HepG2 (cell line): Measurements from ENCODE around the gene CCNB1IP1. TPM values are rescaled to one million over a fixed set of nuclear protein-coding genes. Genes with fewer than 3 reads are reported as not detected.

ENCODE experiments used
- ADNP ChIP-seq: sonication (generic); formaldehyde crosslinking; IDR thresholded peaks from 2 replicates; pipeline ENCODE4 v1.4.0; 2020; ENCODE audit warnings: missing genetic modification reagents
- ATAD3A ChIP-seq: sonication (generic); formaldehyde crosslinking; IDR thresholded peaks from 2 replicates; pipeline ENCODE4 v1.4.0; 2020; ENCODE audit warnings: missing genetic modification reagents
- CHCHD3 ChIP-seq: sonication (generic); formaldehyde crosslinking; IDR thresholded peaks from 2 replicates; pipeline ENCODE4 v1.8.0; 2022; ENCODE audit warnings: mild to moderate bottlenecking, missing genetic modification reagents, moderate library complexity
- NCOR1 ChIP-seq: fragments of 200-600 bp; sonication (generic); IDR thresholded peaks from 2 replicates; pipeline ENCODE4 v1.7.0; 2017; ENCODE audit warnings: antibody characterized with exemption, low read length, borderline replicate concordance
- SMAD9 ChIP-seq: sonication (generic); formaldehyde crosslinking; IDR thresholded peaks from 2 replicates; pipeline ENCODE4 v1.5.1; 2020; ENCODE audit warnings: mild to moderate bottlenecking, missing genetic modification reagents
- SRSF4 ChIP-seq: fragments of 200-400 bp; formaldehyde crosslinking; IDR thresholded peaks from one replicate; pipeline ENCODE4 v1.6.1; 2018; ENCODE audit warnings: mild to moderate bottlenecking, low read depth, low read length, moderate library complexity; ENCODE audit not compliant: poor library complexity, severe bottlenecking
- ZNF354B ChIP-seq: sonication (generic); formaldehyde crosslinking; IDR thresholded peaks from 2 replicates; pipeline ENCODE4 v1.8.0; 2022; ENCODE audit warnings: mild to moderate bottlenecking, missing genetic modification reagents
- ZNF441 ChIP-seq: sonication (generic); formaldehyde crosslinking; IDR thresholded peaks from 2 replicates; pipeline ENCODE4 v1.7.0; 2021; ENCODE audit warnings: missing genetic modification reagents, borderline replicate concordance
- ZNF570 ChIP-seq: sonication (generic); formaldehyde crosslinking; IDR thresholded peaks from 2 replicates; pipeline ENCODE4 v1.4.0; 2020; ENCODE audit warnings: mild to moderate bottlenecking, missing genetic modification reagents, borderline replicate concordance
- ZNF629 ChIP-seq: sonication (generic); formaldehyde crosslinking; conservative IDR thresholded peaks from 2 replicates; pipeline ENCODE4 v1.5.0; 2020; ENCODE audit warnings: missing genetic modification reagents
- ZNF768 ChIP-seq: sonication (generic); formaldehyde crosslinking; IDR thresholded peaks from 2 replicates; pipeline ENCODE4 v1.4.0; 2020; ENCODE audit warnings: missing genetic modification reagents
- ZSCAN20 ChIP-seq: sonication (generic); formaldehyde crosslinking; IDR thresholded peaks from 2 replicates; pipeline ENCODE4 v1.4.0; 2020; ENCODE audit warnings: missing genetic modification reagents, mild to moderate bottlenecking, borderline replicate concordance
- ZSCAN9 ChIP-seq: IDR thresholded peaks from 2 replicates; pipeline ENCODE4 v1.6.1; 2016; ENCODE audit warnings: borderline replicate concordance
- polyA plus RNA-seq, 8 experiments: library from polyadenylated mRNA; depleted of rRNA in 3 of 8; stranded (reverse) in 7 of 8; unstranded in 1 of 8; fragments of >200 nt; fragmentation: Illumina TruSeq in 4 of 8; extraction: Trizol in 4 of 8; gene quantifications; 2 replicates each; pipeline versions ENCODE4 v1.2.1 to v1.2.3, GENCODE V29; 2011 to 2016; ENCODE audit warnings: low read depth in 4 of 8, missing spikeins in 1 of 8, mixed read lengths in 1 of 8; ENCODE audit not compliant: insufficient read depth in 1 of 8
- total RNA-seq, 5 experiments: library from RNA; depleted of rRNA; stranded (reverse); fragments of >200 nt; fragmentation: Illumina TruSeq; extraction: Trizol; gene quantifications; 2 replicates each; pipeline ENCODE4 v1.2.3, GENCODE V29; 2016; ENCODE audit warnings: low read depth in 1 of 5
- TF ChIP-seq, protein P1 (sequence below): IDR thresholded peaks from 2 replicates; pipeline ENCODE4 v1.6.1; 2018; ENCODE audit warnings: missing genetic modification reagents, mild to moderate bottlenecking, missing compliant biosample characterization
- TF ChIP-seq, protein P2 (sequence below): sonication (generic); formaldehyde crosslinking; conservative IDR thresholded peaks from 2 replicates; pipeline ENCODE4 v1.4.0; 2020; ENCODE audit warnings: mild to moderate bottlenecking, missing genetic modification reagents, moderate library complexity
- TF ChIP-seq, protein P3 (sequence below): sonication (generic); formaldehyde crosslinking; IDR thresholded peaks from 2 replicates; pipeline ENCODE4 v1.4.0; 2020; ENCODE audit warnings: missing genetic modification reagents
- TF ChIP-seq, protein P4 (sequence below): IDR thresholded peaks from 2 replicates; pipeline ENCODE4 v1.6.1; 2016
- TF ChIP-seq, protein P5 (sequence below): sonication (generic); formaldehyde crosslinking; IDR thresholded peaks from 2 replicates; pipeline ENCODE4 v1.8.1; 2023; ENCODE audit warnings: missing genetic modification reagents, inconsistent platforms, borderline replicate concordance
- TF ChIP-seq, protein P6 (sequence below): sonication (generic); formaldehyde crosslinking; IDR thresholded peaks from 2 replicates; pipeline ENCODE4 v1.4.0; 2020; ENCODE audit warnings: mild to moderate bottlenecking, missing genetic modification reagents

The CCNB1IP1 gene
- total and polyA plus RNA-seq, 2 of the 13 experiments (the other 11 are each of a cell fraction or from before 2014, with no cell fraction given), result 98.3 to 125 TPM

DNA sequence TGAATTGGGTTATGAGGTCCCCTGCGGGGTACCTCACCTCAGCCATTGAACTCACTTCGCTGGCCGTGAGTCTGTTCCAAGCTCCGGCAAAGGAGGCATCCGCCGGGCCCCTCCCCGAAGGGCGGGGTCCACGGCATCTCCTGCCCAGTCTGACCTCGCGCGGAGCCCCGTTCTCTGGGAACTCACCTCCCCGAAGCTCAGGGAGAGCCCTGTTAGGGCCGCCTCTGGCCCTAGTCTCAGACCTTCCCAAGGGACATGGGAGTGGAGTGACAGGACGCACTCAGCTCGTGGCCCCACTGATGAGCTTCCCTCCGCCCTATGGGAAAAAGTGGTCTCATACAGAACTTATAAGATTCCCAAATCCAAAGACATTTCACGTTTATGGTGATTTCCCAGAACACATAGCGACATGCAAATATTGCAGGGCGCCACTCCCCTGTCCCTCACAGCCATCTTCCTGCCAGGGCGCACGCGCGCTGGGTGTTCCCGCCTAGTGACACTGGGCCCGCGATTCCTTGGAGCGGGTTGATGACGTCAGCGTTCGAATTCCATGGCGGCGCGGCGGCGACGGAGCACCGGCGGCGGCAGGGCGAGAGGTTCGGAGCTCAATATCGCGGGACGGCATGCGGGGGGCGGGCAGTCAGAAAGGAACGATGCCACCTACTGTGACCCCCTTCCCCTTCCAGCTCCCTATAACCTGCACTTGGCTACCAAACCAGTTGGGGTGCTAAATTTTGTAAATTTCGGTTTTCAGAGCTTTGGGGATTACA lies 10.2 kb upstream of the CCNB1IP1 start, which contains the start of gene PARP2 (continued):
- TF ChIP-seq, protein P1, sequence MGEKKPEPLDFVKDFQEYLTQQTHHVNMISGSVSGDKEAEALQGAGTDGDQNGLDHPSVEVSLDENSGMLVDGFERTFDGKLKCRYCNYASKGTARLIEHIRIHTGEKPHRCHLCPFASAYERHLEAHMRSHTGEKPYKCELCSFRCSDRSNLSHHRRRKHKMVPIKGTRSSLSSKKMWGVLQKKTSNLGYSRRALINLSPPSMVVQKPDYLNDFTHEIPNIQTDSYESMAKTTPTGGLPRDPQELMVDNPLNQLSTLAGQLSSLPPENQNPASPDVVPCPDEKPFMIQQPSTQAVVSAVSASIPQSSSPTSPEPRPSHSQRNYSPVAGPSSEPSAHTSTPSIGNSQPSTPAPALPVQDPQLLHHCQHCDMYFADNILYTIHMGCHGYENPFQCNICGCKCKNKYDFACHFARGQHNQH, result peak; percentile 96
- TF ChIP-seq NCOR1 (peak; percentile 32; the same call in 1 of the 2 replicates), ADNP (no peak), SRSF4 (no peak), CHCHD3 (no peak), ZNF354B (CRISPR knock-in tag) (0 out of 2 replicates have a peak, but pooled peaks have one; percentile 79), ZNF441 (CRISPR knock-in tag) (peak; percentile 15; the same call in 1 of the 2 replicates), ATAD3A (CRISPR knock-in tag) (no peak), ZNF768 (CRISPR knock-in tag) (peak; percentile 14; the same call in 1 of the 2 replicates), ZNF570 (CRISPR knock-in tag) (peak; percentile 71; the same call in 1 of the 2 replicates), ZSCAN20 (CRISPR knock-in tag) (no peak; the same call in 1 of the 2 replicates), ZNF629 (CRISPR knock-in tag) (peak; percentile 19; the same call in 1 of the 2 replicates), SMAD9 (CRISPR knock-in tag) (peak; percentile 30; the same call in 1 of the 2 replicates), ZSCAN9 (CRISPR knock-in tag) (peak; percentile 87)
- TF ChIP-seq, protein P2, sequence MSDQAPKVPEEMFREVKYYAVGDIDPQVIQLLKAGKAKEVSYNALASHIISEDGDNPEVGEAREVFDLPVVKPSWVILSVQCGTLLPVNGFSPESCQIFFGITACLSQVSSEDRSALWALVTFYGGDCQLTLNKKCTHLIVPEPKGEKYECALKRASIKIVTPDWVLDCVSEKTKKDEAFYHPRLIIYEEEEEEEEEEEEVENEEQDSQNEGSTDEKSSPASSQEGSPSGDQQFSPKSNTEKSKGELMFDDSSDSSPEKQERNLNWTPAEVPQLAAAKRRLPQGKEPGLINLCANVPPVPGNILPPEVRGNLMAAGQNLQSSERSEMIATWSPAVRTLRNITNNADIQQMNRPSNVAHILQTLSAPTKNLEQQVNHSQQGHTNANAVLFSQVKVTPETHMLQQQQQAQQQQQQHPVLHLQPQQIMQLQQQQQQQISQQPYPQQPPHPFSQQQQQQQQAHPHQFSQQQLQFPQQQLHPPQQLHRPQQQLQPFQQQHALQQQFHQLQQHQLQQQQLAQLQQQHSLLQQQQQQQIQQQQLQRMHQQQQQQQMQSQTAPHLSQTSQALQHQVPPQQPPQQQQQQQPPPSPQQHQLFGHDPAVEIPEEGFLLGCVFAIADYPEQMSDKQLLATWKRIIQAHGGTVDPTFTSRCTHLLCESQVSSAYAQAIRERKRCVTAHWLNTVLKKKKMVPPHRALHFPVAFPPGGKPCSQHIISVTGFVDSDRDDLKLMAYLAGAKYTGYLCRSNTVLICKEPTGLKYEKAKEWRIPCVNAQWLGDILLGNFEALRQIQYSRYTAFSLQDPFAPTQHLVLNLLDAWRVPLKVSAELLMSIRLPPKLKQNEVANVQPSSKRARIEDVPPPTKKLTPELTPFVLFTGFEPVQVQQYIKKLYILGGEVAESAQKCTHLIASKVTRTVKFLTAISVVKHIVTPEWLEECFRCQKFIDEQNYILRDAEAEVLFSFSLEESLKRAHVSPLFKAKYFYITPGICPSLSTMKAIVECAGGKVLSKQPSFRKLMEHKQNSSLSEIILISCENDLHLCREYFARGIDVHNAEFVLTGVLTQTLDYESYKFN (CRISPR knock-in tag), result peak; percentile 84
- TF ChIP-seq, protein P3, sequence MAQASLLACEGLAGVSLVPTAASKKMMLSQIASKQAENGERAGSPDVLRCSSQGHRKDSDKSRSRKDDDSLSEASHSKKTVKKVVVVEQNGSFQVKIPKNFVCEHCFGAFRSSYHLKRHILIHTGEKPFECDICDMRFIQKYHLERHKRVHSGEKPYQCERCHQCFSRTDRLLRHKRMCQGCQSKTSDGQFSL (CRISPR knock-in tag), result peak; percentile 48; the same call in 1 of the 2 replicates
- TF ChIP-seq, protein P4, sequence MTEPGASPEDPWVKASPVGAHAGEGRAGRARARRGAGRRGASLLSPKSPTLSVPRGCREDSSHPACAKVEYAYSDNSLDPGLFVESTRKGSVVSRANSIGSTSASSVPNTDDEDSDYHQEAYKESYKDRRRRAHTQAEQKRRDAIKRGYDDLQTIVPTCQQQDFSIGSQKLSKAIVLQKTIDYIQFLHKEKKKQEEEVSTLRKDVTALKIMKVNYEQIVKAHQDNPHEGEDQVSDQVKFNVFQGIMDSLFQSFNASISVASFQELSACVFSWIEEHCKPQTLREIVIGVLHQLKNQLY (CRISPR knock-in tag), result no peak
- TF ChIP-seq, protein P5, sequence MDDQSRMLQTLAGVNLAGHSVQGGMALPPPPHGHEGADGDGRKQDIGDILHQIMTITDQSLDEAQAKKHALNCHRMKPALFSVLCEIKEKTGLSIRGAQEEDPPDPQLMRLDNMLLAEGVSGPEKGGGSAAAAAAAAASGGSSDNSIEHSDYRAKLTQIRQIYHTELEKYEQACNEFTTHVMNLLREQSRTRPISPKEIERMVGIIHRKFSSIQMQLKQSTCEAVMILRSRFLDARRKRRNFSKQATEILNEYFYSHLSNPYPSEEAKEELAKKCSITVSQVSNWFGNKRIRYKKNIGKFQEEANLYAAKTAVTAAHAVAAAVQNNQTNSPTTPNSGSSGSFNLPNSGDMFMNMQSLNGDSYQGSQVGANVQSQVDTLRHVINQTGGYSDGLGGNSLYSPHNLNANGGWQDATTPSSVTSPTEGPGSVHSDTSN (CRISPR knock-in tag), result no peak
- TF ChIP-seq, protein P6, sequence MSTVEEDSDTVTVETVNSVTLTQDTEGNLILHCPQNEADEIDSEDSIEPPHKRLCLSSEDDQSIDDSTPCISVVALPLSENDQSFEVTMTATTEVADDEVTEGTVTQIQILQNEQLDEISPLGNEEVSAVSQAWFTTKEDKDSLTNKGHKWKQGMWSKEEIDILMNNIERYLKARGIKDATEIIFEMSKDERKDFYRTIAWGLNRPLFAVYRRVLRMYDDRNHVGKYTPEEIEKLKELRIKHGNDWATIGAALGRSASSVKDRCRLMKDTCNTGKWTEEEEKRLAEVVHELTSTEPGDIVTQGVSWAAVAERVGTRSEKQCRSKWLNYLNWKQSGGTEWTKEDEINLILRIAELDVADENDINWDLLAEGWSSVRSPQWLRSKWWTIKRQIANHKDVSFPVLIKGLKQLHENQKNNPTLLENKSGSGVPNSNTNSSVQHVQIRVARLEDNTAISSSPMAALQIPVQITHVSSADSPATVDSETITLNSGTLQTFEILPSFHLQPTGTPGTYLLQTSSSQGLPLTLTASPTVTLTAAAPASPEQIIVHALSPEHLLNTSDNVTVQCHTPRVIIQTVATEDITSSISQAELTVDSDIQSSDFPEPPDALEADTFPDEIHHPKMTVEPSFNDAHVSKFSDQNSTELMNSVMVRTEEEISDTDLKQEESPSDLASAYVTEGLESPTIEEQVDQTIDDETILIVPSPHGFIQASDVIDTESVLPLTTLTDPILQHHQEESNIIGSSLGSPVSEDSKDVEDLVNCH (CRISPR knock-in tag), result no peak
